Measurements from ENCODE around the gene WDR76. TPM values are rescaled to one million over a fixed set of nuclear protein-coding genes. Genes with fewer than 3 reads are reported as not detected.

The WDR76 gene
- total and polyA plus RNA-seq, 10 donors: 1.5 to 16.3 (median 6.5) TPM

DNA sequence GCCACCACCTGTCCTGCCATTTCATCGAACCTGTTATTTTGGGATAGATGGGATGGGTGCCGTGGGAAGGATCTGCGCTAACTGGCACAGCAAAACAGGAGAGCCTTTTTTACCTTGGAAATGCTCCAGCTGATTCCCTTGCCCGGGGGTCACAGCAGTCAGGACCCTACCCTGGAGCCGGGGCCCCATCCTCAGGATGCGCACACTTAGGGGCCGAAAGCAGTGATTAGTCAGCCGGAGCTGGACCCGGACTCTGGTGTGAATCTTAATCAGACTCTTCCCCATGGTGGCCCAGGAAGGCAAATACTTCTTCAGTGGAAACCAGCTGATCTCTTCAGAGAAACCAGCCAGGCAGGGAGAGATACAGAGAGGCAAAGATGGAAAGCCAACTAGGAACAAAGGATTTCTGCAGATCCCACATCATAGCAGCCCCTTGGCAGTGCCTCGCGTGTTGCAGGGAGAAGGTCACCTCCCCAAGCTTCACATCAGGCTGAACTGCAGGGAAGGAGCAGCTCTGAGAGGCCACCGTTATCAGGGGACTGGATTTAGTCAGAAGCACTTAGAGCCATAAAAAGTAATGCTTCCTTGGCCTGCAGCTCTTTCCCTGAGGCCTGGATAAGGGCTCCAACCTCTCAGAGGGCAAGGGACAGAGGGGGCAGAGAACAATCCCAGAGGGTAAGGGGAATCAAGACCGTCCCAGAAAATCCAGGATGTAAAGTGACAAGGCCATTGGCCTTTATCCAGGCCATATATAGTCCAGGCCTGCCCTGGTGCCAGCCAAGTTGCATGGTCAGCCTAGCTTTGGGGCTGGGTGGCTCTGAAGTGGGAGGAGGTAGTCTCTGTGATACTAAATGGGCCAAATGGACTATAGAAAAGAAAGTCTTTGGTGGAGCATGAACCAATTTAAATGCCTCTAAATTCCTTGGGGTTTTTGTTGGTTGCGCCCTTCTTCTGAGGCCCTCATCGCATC is 52.9 kb downstream of the WDR76 start:
- 85 to 92% (median 88%) methylated on average over 14 to 15 of the region's 15 CpGs for WGBS, 5 donors
- DNase-seq: no peak
- Histone ChIP-seq H3K4me3 (no peak overlapping the region), H3K9me3 (no peaks in the 10 kb centered on the region), H3K27me3 (replicated peaks in 1 of 7) (no peaks in the 10 kb centered on the region), H3K27ac (no peak overlapping the region), H3K4me1 (no peaks in the 10 kb centered on the region), H3K36me3 (peaks cover 0 to 70% (median 0%) of the 10 kb centered on the region in 6 donors)
- no peak for TF ChIP-seq POLR2AphosphoS5 (IDR thresholded peaks at IDR 0.05)
- TF ChIP-seq, protein P1, sequence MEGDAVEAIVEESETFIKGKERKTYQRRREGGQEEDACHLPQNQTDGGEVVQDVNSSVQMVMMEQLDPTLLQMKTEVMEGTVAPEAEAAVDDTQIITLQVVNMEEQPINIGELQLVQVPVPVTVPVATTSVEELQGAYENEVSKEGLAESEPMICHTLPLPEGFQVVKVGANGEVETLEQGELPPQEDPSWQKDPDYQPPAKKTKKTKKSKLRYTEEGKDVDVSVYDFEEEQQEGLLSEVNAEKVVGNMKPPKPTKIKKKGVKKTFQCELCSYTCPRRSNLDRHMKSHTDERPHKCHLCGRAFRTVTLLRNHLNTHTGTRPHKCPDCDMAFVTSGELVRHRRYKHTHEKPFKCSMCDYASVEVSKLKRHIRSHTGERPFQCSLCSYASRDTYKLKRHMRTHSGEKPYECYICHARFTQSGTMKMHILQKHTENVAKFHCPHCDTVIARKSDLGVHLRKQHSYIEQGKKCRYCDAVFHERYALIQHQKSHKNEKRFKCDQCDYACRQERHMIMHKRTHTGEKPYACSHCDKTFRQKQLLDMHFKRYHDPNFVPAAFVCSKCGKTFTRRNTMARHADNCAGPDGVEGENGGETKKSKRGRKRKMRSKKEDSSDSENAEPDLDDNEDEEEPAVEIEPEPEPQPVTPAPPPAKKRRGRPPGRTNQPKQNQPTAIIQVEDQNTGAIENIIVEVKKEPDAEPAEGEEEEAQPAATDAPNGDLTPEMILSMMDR (IDR thresholded peaks at IDR 0.05 in 8 of 11, conservative IDR thresholded peaks at IDR 0.05 in 3 of 11): no peak
- no peak for TF ChIP-seq POLR2A (IDR thresholded peaks at IDR 0.05)
- intact Hi-C loops (cut with DNase I; ENCODE audit: low total_unique reads): no loop called here

DNA sequence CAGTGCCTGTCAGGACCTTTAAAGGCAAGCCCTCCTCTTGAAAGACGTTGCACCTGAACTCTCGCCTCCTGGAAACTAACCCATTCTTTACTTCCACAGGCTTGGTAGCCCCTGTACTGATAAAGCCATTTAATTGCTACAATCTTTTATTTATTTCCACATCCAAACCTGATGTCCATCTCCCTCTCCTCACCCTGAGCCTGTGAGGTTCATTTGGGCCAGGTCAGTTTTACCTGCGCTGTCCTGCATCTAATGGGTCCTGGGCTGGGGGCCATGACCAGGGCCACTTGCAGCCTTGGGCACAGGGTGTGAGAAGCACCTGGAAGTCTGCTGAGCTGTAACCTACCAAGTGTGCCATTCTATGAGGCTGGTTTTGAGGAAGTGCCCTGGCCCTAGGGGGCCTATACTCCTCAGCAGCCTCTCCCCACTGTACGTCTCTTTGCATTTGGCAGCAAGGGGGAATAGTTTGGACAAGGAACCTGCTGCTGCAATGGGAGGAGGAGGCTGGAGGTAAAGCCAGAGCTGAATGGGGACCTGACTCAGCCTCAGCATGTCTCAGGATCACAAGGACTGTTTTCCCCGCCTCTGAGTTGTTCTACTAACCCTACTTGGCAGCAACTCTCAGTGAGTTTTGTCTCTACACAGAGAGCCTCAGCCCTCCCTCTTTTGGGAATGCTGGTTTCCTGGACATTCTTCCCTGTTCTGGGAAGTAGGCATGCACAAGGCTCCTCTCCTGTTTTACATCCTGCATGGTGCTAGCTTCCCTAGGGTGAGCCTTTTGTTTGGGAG is 53.8 kb downstream of the WDR76 start:
- no peaks in the 10 kb centered on the region for H3K4me1 ChIP-seq
- intact Hi-C loops (cut with DNase I; ENCODE audit: low total_unique reads): no loop called here
- 87 to 98% (median 93%) methylated on average over 5 of the region's 5 CpGs for WGBS, 5 donors
- no peaks in the 10 kb centered on the region for H3K27me3 ChIP-seq (replicated peaks in 1 of 7)
- DNase-seq: no peak
- H3K9me3 ChIP-seq: no peaks in the 10 kb centered on the region
- no peak overlapping the region for H3K4me3 ChIP-seq
- no peak for TF ChIP-seq POLR2A (IDR thresholded peaks at IDR 0.05)
- TF ChIP-seq, protein P1 (IDR thresholded peaks at IDR 0.05 in 8 of 11, conservative IDR thresholded peaks at IDR 0.05 in 3 of 11): no peak
- TF ChIP-seq POLR2AphosphoS5 (IDR thresholded peaks at IDR 0.05): no peak
- no peak overlapping the region for H3K27ac ChIP-seq
- H3K36me3 ChIP-seq: peaks cover 0 to 66% (median 0%) of the 10 kb centered on the region in 6 donors

GRCh38 chr15:43881245-43881644 is 54.4 kb downstream of the WDR76 start:
- Histone ChIP-seq H3K27me3 (replicated peaks in 1 of 7) (no peaks in the 10 kb centered on the region), H3K4me1 (no peaks in the 10 kb centered on the region), H3K27ac (no peak overlapping the region), H3K9me3 (no peaks in the 10 kb centered on the region), H3K4me3 (no peak overlapping the region), H3K36me3 (peaks cover 0 to 66% (median 0%) of the 10 kb centered on the region in 6 donors)
- 92 to 98% (median 95%) methylated on average over 4 of the region's 4 CpGs for WGBS, 5 donors
- intact Hi-C loops (cut with DNase I; ENCODE audit: low total_unique reads): no loop called here
- TF ChIP-seq POLR2A (IDR thresholded peaks at IDR 0.05): no peak
- no peak for TF ChIP-seq POLR2AphosphoS5 (IDR thresholded peaks at IDR 0.05)
- TF ChIP-seq, protein P1 (IDR thresholded peaks at IDR 0.05 in 8 of 11, conservative IDR thresholded peaks at IDR 0.05 in 3 of 11): no peak
- DNase-seq: no peak

All from spleen (tissue), 11 donors.